ENCODE measurements around the gene KCNJ12.
"Not testable (repeated sequence)": the region's sequence is repeated elsewhere in the genome, so short reads cannot be mapped to it uniquely, and the experiment has no call there.

Gene KCNJ12

GRCh38 chr17:21376081-21376758 is at the start of gene KCNJ12:
Gene KCNJ12 (plus strand): TSS chr17:21376357. CDS start chr17:21415343, 38,986 bp downstream.
- FAIRE-seq: no peak

DNA sequence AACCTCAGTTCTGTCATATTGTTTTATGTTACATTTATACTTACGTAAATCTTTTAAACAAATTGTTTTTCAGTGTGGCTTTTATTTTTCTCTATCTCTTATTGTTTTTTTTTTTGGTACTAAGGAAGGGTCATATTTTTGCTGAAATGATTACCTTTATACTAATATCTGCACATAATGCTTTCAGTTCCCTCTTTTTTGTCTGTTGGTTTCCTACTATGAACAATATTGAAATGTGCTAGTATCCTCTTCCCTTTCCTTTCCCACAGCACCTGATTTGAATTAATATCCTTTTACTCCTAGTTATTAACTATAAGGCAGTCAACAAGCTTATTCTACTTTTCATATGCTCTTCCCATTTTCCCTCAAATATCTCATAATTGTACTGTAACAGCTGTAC is 48.2 kb upstream of the KCNJ12 start:
- not testable (repeated sequence) for FAIRE-seq

DNA sequence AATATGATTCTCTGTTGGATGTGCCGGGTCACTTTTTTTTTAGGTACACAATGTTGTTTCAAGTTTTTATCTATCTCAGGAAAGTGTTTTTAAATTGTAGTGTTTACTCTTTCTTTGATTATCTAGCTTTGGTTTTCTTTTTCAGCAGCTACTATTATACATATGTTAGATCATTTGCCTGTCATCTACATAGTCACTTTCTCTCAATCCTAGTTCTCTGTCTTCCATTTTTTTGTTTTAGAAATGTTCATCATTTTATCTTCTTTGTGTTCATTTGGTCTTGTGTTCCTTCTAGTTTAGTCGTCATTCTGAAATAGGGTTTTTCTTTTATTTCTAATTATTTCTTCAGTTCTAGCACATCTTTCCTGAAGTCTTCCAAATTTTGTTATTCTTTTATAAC is 47.4 kb upstream of the KCNJ12 start:
- not testable (repeated sequence) for FAIRE-seq

DNA sequence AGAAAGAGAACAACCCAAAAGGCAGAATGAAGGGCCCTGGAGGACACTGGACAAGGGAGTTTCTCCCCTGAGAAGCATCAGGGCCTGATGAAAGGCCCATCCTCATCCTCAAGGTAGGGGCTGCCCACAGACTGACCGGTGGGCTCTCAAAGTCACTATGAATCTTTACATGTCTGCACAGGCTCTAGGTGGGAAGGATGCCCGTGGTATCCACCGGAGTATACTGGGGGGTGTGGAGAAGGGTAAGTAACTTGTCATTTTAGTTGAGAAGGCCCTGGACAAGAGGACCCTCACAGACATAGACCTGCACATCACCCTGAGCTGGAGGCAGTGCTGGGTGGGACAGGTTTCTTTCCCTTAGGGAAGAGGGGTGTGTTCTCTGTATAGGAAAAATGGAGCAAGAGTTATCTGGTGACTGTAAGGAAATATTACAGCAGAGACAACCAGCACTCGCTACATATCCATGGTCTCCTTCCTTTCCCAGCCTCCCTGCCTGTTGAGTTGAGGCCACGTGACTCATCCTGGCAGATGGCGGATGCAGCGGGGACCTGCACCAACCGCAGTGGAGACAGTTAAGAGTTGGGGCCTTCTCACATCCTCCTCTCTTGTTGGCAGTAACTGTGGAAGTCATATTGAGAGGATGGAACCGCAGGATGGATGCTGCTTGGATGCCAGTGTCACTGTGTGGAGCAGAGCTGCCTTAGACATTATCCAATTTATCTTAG is 45.6 kb upstream of the KCNJ12 start:
- FAIRE-seq: no peak

GRCh38 chr17:21336541-21337294 is 39.4 kb upstream of the KCNJ12 start:
- not testable (repeated sequence) for FAIRE-seq

- FAIRE-seq: not testable (repeated sequence)
These were observed 38.1 kb upstream of the KCNJ12 start for GRCh38 chr17:21337981-21338625.

- no peak for FAIRE-seq
These were observed 37.1 kb upstream of the KCNJ12 start for GRCh38 chr17:21339011-21339410.

DNA sequence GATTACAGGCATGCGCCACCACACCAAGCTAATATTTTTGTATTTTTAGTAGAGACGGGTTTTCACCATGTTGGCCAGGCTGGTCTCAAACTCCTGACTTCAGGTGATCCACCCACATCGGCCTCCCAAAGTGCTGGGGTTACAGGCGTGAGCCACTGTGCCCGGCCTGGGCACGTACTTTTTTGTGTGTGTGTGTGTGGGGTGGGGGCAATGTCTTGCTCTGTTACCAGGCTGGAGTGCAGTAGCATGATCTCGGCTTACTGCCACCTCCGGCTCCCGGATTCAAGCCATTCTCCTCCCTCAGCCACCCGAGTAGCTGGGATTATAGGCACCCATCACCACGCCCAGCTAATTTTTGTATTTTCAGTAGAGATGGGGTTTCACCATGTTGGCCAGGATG is 36.6 kb upstream of the KCNJ12 start:
- not testable (repeated sequence) for FAIRE-seq

GRCh38 chr17:21340407-21340806 is 35.8 kb upstream of the KCNJ12 start:
- FAIRE-seq: not testable (repeated sequence)

GRCh38 chr17:21341279-21341678 is 34.9 kb upstream of the KCNJ12 start:
- not testable (repeated sequence) for FAIRE-seq

DNA sequence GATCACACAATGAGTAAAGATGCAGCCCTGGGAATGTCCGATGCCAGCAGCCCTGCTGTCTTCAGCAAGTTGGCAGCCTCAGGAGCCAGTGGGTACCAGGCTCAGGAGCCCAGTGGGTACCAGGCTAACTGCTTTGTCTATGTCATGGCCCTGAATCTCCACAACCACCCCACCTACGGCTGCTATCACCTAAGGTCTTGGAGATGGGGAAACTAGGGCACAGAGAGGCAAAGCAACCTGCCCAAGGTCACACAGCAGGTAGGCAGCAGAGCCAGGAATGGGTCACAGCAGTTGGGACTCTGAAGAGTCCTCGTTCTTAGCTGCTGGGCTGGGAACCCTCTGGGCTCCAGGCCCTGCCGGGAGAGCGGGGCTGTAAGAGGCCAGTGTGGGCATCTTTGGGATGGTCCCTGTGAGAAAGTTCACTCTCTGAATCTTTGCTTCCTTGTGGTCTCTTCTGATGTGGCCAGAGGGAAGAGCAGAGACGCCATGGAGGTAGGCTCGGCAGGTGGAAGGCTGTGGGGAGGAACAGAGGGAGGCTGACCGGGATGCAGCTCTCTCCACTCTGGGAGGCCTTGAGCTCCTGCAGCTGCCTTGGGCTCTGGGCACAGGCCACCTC is 34.1 kb upstream of the KCNJ12 start:
- FAIRE-seq: not testable (repeated sequence)

GRCh38 chr17:21343061-21343949 is 32.9 kb upstream of the KCNJ12 start:
- FAIRE-seq: not testable (repeated sequence)

DNA sequence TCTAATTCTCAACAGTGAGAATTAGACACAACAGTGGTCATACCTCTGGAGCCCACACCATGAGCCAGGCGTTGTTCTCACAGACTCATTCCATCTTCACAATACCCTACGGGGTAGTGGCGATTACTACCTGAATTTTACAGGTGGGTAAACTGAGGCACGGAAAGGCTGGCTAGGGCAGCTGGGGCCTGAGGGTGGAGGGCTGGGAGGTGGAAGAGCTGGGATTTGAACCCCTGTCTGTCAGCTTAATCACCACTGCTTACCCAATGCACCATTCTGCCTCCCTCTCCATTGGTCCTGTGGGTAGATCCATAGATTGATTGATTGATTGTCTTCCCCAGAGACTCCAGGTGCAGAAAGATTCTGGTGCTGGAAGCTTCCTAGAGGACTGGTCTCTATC is 31.4 kb upstream of the KCNJ12 start:
- not testable (repeated sequence) for FAIRE-seq

- FAIRE-seq: no peak
These were observed 30.9 kb upstream of the KCNJ12 start for GRCh38 chr17:21345236-21345635.

GRCh38 chr17:21346107-21346506 is 30.1 kb upstream of the KCNJ12 start:
- not testable (repeated sequence) for FAIRE-seq

DNA sequence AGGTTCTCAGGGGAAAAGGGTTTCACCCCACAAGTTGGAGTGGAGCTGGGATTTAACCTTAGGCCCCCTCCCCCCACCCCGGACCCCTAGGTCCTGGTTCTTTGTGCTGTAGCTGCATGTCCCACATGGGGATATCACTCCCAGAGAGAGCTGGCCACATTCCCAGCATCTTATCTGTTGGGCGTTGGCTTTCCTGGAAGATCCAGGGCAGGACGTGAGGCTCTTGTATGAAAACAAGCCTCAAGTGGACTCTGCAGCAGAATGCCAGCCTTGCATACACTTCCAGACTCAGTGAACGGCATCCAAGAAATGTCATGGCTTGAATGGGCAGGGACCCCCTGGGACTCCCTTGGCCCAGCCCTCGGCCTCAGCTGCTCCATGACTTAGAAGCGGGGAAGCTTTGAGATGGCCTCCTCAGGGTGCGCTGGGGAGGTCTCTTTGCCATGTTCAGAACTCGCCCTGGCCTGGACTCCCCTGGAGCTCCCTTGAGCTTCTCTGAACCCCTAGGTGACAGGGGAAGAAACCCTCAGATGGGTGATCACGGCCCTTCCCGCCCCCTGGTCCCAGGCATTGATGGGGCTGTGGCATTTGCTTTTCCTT is 29.4 kb upstream of the KCNJ12 start:
- not testable (repeated sequence) for FAIRE-seq

GRCh38 chr17:21347660-21348059 is 28.5 kb upstream of the KCNJ12 start:
- not testable (repeated sequence) for FAIRE-seq

GRCh38 chr17:21348081-21348925 is 27.9 kb upstream of the KCNJ12 start:
- not testable (repeated sequence) for FAIRE-seq

DNA sequence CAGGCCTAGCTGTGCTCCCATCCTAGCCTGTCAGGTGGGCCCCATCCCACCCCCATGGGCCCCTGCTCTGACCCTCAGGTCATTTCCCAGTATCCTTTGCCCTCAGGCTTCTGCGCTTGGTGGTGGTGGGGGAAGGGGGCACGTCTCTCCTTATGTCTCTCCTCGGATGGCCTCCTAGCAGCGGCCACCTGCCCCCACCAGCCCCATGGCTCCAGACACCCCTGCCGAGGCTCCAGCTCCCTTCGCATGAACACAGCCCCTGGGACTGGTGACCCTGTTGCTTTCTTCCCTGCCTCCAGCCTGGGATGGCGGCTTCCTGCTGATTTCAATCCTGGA is 27.3 kb upstream of the KCNJ12 start:
- not testable (repeated sequence) for FAIRE-seq
